GM21737 (cell line): ENCODE data around the gene MAP3K6.

Source experiments
- ATAC-seq: cut with Tn5 transposase; IDR thresholded peaks from one replicate; pipeline ENCODE4 v1.9.1; 2021; ENCODE audit warnings: mild to moderate bottlenecking, moderate library complexity; ENCODE audit not compliant: unreplicated experiment

Gene MAP3K6

GRCh38 chr1:27358038-27358927, 8.5 kb downstream of the MAP3K6 start:
- ATAC-seq: no peak

- ATAC-seq: no peak
Observed at GRCh38 chr1:27357281-27358037, 9.3 kb downstream of the MAP3K6 start.

- ATAC-seq: no peak
Observed at GRCh38 chr1:27356619-27357280, 10.0 kb downstream of the MAP3K6 start.

GRCh38 chr1:27356277-27356618, 10.5 kb downstream of the MAP3K6 start:
- no peak for ATAC-seq

- no peak for ATAC-seq
Observed at GRCh38 chr1:27355683-27356082, 11.1 kb downstream of the MAP3K6 start.

GRCh38 chr1:27353629-27354028, 13.1 kb downstream of the MAP3K6 start:
- no peak for ATAC-seq

- ATAC-seq: no peak
Observed at GRCh38 chr1:27353166-27353565, 13.6 kb downstream of the MAP3K6 start.

GRCh38 chr1:27351541-27352107, 15.1 kb downstream of the MAP3K6 start:
- ATAC-seq: no peak

- no peak for ATAC-seq
Observed at GRCh38 chr1:27350663-27351540, 15.9 kb downstream of the MAP3K6 start.

GRCh38 chr1:27349784-27350662, 16.7 kb downstream of the MAP3K6 start:
- ATAC-seq: no peak

- no peak for ATAC-seq
Observed at GRCh38 chr1:27348861-27349783, 17.6 kb downstream of the MAP3K6 start.

- ATAC-seq: no peak
Observed at GRCh38 chr1:27346991-27347624, 19.7 kb downstream of the MAP3K6 start.

GRCh38 chr1:27346357-27346756, 20.4 kb downstream of the MAP3K6 start:
- no peak for ATAC-seq

GRCh38 chr1:27345272-27345671, 21.5 kb downstream of the MAP3K6 start:
- no peak for ATAC-seq

GRCh38 chr1:27343639-27344025, 23.1 kb downstream of the MAP3K6 start:
- ATAC-seq: no peak

GRCh38 chr1:27342778-27343638, 23.8 kb downstream of the MAP3K6 start:
- peak; percentile 41 for ATAC-seq

- no peak for ATAC-seq
Observed at GRCh38 chr1:27342391-27342777, 24.4 kb downstream of the MAP3K6 start.
